GM10847 (cell line): ENCODE data around the gene TRIP13.

Experiments used
- POLR2A ChIP-seq: IDR thresholded peaks from 2 replicates; pipeline ENCODE4 v1.6.1; 2011; ENCODE audit not compliant: insufficient read length; ENCODE audit errors: extremely low read depth

Gene TRIP13

GRCh38 chr5:873328-873727, 19.4 kb upstream of the TRIP13 start:
- TF ChIP-seq POLR2A, result no peak

DNA sequence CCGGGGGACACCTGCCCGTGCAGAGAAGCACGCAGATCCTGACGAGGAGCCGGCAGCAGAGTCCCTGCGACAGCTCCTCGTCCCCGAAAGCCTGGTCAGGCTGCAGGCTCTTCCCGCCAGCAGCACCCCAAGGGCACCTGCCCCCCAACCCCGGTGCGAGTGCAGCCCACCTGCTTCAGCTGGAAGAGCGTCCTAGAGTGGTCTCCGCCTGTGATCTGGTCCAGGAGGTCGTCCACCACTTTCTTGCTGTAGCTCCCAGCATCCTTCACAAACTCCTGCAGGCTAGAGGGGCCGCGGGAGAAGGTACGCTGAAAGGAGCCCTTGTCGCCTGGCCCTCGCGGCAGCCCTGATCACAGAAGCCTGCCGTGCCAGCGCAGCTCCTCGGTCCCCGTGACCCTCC, 16.8 kb upstream of the TRIP13 start:
- TF ChIP-seq POLR2A, result no peak

GRCh38 chr5:876398-877365, 16.0 kb upstream of the TRIP13 start:
- no peak for TF ChIP-seq POLR2A

DNA sequence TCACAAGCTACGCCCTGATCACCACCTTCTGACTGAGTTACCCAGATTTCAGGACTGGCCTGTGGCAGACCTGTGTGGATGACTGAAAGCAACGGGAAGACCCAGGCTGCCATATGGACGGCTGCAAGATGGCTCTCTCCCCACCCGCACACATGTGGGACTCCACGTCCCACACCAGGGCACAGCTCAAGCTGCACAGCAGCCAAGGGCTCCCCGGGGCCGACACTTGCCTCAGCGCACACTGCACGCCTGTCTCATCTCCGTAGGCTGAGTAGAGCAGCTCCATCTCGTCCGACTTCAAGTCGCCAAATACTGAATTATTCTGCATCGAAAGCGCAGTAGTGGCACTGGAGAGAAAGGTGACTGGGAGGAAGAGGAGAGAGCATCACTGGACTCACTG, 14.6 kb upstream of the TRIP13 start:
- no peak for TF ChIP-seq POLR2A

DNA sequence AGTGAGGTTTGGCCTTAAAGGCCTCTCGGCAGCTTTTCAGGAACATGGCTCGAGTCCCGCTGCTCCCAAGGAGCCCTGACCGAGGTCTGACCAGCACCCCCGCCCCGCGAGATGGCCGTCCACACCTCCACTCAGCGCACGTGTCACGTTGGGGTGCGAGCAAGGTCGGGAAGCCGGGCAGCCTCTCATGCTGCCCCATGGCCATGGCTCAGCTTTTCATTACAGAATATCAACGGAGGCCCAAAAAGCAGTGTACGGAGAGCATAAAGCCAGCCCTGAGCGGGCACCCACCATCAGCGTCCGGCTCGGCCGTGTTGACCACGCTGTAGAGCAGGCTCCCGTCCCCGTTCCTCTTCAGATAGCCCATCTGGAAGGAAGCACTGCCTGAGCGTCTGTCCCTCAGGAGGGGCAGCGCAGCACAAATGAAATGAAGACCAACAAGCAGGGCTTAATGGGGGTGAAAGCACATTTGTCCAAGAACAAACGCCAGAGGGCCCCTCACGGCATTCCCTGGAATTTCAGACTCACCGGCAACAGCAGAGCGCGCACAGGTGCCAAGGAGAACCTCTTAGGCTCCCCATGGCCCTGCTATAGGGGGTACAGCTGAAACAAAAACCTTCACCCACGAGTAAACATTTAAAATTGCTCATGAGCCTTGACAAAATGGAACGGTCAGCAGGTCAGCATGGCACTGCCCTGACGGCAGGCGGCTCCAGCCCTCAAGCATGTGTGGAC, 11.7 kb upstream of the TRIP13 start:
- no peak for TF ChIP-seq POLR2A

GRCh38 chr5:881551-881935, 11.1 kb upstream of the TRIP13 start:
- TF ChIP-seq POLR2A, result no peak

- no peak for TF ChIP-seq POLR2A
Measured at GRCh38 chr5:882253-883183, 10.2 kb upstream of the TRIP13 start.

DNA sequence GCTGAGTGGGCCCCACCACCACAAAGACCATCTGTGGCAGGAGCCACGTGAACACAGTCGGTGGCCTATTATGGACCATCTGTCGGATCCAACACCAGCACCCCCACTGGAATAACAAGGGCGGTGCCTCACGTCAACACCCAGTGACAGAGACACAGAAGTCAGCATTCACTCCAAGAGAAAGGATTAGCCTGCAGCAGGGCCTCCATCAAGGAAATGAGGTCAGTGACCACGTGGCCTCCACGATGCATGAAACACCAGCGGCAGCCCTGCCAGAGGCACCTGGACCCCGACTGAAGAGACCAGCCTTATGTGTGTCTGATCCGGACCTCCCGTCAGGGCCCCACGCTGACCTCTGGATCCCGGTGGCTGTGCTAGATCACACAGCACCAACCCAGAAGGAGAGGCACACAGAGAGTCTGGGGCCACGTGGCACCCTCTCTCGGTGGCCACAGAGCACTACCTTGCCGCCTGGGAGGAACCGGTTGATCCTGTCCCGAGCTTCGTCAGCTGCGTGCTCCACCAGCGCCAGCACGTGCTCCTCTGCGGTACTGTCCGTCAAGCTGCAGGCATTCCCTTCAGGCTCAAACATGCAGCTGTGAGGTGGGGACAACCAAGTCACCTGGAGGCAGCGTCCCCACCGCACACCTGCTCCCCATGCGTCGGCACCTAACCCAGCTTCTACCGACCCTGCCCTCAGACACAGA, 9.1 kb upstream of the TRIP13 start:
- TF ChIP-seq POLR2A, result no peak

- TF ChIP-seq POLR2A, result no peak
Measured at GRCh38 chr5:884345-885126, 8.1 kb upstream of the TRIP13 start.

DNA sequence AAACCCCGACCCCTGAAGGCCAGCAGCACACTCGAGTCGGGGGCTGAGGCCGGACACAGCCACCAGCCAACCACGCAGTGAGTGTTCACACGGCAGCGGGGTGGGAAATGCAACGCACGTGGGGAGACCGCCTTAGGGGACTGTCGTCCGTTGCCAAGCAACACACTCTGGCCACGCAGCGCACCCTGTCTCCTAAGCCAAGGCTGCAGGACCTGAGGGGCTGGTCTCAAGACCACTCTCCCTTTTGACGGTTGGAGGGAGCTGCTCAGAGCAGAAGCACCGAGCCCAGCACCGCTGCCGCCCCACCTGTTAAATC, 7.6 kb upstream of the TRIP13 start:
- no peak for TF ChIP-seq POLR2A

GRCh38 chr5:885529-885928, 7.2 kb upstream of the TRIP13 start:
- no peak for TF ChIP-seq POLR2A

GRCh38 chr5:886036-886435, 6.6 kb upstream of the TRIP13 start:
- no peak for TF ChIP-seq POLR2A

- TF ChIP-seq POLR2A, result no peak
Measured at GRCh38 chr5:886716-887325, 5.9 kb upstream of the TRIP13 start.

- no peak for TF ChIP-seq POLR2A
Measured at GRCh38 chr5:887947-888637, 4.6 kb upstream of the TRIP13 start.
